Superior temporal gyrus (tissue), 1 donor: Measurements from ENCODE around the gene ANO1.
A peak's percentile ranks its signal among the peaks of the same experiment; 100 is the strongest.

Experiments
- DNase-seq: peaks from one replicate; pipeline ENCODE4 v3.0.0-alpha.2; 2016; ENCODE audit errors: extremely low spot score

The ANO1 gene

DNA sequence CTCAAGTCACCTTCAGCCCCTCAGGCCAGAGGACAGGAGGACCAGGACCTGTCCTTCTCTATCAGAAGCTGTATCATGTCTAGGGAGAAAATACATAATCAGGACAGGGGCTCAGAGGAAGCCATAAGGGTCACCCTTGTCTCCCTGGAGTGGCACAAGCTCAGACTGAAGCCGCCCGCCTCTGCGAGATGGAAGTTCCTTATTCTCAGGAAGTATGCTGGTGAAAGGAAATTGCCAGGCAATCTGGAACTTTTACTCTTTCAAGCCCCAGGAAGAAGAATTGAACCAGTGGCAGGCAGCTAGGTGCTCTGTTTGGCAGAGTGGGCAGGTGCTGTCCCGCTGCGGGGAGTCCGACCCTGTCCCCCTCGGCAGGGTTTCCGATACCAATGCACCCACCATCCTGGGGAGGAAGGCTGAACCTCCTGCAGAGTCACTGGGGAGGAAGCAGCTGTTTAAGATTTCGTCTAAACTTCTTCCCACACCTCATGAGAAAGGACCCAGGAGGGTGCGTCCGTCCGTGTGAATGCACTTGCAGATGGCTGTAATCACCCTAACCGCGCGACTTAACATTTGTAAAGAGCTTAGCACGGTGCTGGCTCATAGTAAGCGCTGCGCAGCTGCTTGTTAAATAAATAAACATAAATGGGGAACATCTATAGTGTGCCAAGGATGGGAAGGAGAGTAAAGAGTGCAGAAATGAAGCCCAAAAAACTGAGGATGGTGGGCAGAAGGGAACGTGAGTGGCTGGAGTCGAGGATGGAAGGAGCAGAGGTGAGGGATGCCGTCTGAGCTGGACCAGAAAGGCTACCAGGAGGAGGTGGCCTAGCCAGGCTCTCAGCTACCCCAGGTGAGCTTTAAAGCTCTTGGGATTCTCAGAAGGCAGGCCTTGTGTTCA is 5.0 kb upstream of the ANO1 start:
- no peak for DNase-seq

DNA sequence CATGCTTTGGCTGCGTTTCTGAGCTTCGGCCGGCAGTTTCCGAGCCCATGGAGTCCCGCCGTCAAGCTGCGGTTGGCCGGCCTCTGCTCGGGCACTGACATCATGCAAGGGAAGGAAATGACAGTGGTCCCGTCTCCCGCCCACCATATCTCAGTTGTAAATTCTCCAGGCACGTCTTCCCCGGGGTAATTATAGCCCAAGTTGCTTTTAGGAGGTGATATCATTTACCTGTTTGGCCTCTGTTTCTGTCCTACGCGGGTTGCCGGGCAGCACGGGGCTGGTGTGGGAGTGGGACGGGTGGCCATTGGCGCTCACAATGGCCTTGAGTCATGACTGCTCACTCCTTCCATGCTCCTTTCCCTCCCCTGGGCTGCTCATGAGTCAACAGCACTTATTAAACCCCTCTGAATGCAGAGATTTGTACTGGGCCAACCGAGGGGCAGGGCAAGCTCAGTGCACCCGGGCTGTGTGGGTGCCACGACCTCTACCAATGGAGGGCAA is 4.2 kb upstream of the ANO1 start:
- no peak for DNase-seq

DNA sequence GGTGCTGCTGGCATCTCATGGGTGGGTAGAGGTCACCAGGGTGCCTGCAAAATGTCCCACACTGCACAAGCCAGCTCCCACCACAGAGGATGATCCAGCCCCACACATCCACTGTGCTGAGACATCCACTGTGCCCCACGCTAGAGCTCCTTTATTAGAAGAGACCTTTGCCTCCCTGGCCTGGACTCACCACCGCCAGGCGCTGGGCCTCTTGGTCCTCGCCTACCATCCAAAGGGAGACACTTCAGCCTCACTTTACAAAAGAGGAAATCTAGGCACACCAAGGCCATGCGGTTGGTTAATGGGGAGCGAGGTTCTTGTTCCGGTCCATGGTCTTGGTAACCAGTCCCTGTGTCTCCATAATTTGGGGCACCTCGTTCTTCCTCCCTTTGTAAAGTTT is 3.4 kb upstream of the ANO1 start:
- no peak for DNase-seq

DNA sequence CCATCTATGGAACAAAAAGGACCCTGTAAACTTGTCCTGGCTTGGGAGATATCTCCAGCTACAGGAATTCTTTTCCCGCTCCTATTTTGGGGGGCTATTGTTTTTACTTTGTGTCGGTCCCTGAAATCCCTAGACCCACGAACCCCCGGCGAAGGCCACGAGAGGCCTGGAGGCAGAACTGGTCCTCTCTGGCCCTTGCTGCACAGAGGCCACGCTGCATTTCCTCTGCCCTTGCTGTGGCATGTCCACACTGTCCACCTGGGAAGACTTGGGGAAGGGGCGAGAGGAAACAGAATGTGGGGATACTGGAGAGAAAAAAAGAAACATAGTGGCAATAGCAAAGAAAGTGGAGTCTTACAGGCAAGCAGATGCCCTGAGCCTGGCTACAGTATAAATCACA is 2.3 kb upstream of the ANO1 start:
- no peak for DNase-seq

DNA sequence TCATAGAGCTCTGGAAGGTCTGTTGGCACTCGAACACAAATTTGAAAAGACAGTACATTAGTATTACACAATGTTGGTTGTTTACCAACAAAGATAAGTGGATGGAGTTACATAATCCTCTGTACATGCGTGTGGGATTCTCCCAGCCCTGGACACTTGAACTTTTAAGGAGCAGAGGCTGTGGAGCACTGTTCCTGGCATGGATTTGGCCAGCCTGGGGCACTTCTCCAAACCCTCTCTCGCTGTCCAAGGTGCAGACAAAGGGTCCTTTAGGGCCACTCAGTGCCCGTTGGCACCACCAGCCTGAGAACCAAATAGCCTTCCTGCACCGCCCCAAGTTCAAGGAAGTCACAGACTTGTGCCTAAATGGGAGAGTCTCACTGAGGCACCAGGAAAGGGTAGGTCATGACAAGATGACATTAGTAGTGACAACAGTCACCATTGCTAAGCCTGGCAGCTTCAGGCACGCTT is 1.6 kb upstream of the ANO1 start:
- DNase-seq = no peak

DNA sequence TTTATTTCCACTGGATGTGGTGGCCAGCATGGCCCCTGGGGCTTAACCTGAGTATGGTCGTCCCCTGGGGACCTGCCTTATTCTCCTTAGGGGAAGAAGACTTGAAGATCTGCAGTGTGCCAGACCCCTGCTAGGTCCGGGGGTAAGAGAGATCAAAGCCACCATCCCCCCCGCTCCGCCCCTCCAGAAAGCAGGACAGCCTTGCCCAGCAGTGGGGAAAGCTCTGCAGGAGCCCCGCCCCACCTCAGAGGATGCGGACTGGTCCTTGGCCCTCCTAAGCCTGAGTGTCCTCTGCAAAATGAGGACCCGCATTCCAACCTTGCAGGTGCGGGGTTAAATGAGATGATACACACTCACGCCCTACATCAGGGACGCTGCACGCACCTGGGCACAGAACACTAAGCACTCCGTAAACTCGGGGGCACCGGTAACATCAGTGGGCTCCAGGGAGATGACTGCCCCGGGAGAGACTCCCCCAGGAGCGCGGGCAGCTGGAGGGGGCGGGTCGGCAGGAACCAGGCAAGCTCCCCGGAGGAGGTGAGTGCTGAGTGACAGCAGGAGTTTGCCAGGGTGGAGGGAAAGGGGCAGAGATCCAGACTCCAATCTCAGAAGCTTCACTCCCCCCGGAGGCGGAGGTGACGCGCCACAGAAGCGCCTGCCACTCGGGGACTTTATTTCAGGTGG is 564 bp upstream of the ANO1 start:
- DNase-seq = no peak

DNA sequence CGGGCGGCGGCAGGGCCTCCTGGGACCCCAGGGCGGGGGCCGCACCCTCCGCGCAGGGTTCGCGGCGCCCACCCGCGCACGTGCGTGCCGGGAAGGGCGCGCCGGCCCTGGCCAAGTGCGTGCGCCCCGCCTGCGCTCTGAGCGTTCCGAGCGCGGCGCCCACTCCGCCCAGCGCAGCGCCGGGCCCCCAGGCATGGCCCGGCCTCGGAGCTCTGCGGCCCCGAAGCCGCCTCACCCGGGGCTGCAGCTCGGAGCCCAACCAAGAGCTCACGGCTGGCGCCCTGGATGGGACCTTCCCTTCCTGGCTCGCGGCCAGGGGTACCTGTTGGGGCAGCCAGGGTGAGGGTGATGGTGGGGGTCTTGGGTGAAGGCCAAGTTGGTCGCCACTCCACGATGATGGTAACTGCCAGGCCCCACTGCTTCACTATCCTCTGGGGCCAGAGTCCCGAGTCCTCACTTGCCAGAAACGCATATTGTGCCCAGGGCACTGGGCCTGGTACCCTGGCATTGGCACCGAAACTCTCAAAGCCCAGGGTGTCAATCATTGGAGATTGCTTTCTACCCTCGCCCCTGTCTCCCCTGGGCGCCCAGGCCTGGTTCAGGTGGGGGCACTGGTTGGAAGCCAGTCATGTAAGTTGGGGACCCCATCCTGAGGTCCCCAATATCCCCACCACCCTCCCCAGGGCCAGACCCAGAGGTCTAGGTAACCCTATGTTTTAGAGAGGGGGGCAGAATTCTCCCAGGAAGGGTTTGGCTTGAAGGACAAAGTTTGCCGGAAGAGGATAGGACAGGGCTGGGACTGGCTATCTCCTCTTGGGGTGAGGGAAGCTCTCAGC is 882 bp downstream of the ANO1 start:
- DNase-seq = no peak

DNA sequence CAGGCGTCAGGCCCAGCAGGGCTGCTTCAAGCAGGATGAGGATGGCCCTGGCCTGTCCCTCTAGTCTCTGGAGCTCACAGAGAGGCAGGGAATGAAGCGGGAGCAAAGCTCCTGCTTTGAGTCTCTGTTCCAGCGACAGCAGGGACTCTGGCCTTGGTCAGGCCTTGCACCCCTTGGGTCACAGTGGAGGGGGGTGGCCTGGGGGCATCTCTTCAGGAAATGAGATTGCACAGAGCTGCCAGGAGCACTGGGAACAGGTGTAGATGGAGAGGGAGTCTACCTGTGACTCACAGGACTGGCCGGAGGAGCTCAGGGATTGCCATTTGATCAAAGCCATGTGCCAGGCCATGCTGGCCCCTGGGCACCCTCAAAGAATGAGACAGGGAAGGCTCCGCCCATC is 1.6 kb downstream of the ANO1 start:
- DNase-seq = no peak

DNA sequence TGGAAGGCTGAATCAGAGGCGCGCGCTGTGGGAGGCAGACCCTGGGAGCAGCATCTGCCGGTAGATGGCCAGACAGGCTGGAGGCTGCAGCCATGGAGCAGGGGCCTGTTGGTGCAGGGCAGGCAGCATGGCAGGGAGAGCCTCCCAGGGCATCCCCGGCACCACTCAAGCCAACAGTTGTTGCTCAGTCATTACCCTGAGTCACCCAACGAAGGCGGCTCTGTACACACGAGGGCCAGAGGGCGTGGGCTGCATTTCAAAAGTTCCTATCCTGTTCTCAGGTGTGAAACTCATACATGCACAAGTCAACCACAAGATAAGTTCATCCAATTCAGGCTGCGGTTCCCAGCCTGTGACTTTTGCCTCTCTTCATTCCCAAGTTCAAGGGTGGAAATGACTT is 2.6 kb downstream of the ANO1 start:
- no peak for DNase-seq

DNA sequence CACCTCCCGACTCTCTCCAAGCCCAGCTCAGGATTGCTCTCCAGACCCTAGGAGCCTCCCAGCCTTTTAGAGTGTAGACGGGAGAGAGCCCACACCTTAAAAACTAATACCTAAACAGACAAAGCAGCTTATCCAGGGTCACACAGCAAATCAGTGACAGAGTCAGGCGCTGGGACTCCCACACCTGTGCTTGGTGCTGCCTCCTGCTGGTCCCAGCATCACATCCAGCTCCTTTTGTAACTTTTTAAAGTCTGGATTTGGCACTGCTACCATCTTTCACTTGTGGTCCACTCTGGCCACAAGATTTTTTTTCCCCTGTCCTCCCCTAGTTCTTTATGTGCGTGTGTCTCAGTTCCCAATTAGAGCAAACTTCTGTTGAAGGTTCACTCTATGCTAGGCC is 4.7 kb downstream of the ANO1 start:
- DNase-seq = no peak

DNA sequence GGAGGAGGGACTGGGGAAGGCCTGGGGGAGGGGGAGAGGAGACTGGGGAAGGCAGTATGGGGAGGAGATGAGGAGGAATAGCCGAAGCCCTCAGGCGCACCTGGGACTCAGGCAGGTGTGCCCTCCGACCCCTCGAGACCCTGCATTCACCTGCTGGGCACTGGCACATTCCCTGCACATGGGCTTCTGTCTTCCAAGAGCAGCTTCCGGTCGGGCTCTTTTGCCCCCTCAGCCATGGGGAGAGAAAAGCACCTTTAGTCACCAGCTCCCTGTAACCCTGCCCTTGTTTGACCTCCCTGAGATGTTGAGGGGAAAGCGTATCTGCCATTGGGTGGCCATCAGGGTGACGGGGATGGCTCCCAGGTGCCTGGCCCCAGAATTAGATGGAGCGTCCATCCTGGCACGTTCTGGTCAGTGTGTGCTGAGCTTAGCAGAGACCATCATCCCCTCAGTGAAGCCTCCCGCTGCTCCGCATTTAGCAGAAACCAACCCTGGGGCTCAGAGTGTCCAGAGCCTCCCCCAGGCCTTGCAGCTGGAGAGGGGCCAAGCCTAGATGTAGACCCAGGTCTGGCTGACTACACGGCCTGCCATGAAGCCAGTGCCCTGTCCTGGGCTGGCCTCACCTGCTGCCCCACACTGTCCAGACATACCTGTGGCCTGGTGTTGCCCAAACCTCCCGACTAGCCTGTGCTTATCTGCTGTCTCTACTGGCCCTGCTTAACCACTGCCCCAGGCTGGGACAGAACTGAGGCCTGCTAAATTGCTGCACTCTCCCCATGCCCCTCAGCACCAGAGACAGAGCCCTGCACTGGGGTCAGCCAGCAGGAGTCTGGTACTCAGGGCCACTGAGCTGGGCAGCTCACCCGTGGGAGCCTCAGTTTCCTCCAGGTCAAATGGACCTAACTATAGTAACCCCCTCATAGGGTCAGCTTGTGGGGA is 6.2 kb downstream of the ANO1 start:
- DNase-seq = no peak

DNA sequence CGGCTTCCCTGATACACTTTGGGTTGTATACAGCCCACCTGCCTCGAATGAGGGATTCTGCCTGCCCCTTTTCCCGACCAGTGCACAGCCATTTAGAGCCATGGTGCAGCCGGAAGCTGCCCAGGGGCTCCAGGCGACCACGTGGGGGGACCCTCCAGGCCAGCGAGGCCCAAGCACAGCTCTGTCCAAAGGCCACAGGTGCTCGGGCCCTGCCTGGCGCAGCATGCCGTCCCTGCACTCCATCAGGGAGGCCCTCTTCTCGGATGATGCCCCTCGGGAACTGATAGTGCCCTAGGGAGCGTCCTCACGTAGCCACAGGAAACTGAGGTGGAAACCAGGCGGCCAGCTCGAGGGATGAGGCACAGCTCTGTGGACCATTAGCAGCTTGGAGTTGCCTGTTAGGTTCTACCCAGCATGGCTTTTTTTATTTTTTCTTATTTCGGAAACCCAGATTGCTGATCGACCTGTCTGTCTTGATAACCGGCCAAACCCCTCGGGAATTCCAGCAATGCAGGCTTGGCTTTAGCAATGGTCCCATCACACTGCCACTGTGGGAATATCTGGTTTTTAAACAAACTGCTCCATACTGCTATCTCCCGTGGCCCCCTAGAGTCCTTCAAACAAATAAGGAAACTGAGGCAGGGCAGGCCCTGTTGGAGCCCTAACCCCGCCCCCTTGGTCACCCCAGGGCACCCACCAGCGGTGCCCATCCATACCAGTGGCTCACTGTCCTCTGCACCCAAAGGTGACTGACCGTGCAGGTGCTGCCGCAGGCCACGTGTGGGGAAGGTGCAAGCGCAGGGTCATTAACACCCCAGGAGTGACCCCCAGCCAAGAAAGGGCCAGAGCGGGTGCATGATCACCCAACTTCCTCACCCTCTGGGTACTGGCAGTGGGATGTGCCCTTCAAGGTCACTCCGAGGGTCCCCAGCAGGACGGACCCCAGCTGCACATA is 8.0 kb downstream of the ANO1 start:
- DNase-seq = no peak

DNA sequence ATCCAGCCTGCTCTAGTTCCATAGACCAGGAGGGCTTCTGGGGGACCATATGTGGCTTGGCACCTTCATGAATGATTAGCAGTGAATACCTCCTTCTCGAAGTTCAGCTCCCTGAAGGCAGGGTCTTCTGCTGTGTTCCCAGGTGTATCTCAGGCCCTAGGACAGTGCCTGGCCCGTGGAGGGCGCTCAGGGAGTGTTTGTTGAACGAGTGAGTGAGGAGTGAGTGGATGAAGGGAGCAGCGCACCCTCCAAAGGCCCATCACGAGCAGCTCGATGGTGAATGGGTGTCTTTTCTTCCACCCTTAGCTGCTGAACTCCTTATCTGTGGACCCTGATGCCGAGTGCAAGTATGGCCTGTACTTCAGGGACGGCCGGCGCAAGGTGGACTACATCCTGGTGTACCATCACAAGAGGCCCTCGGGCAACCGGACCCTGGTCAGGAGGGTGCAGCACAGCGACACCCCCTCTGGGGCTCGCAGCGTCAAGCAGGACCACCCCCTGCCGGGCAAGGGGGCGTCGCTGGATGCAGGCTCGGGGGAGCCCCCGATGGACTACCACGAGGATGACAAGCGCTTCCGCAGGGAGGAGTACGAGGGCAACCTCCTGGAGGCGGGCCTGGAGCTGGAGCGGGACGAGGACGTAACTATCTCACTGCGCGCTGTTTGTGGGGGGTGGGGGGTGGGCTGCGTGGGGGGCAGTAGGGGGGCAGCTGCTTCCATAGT is 9.5 kb downstream of the ANO1 start:
- no peak for DNase-seq

DNA sequence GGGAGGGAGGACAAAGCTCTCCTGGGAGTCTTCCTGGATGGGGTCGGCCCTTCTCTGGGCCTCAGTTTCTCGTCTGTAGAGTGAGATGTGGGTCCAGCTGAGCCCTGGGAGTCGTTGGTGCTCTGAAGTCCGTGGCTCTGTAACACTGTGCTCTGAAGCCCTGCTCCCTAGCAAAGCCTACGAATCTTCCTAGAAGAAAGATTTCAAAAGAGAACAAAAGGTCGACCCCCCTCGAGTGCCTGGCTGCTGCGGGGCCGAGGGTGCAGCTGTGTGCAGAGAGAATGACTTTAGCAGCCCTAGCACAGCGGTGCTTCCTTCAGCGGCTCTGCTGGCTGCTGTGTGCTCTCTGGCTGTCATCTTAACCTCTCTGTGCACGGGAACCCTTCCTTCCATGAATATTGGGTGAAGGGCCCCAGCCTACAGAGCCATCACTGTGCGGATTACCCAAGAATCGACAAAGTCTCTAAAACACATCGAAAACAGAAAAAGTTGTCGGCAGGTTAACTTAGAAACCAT is 10.7 kb downstream of the ANO1 start:
- no peak for DNase-seq

DNA sequence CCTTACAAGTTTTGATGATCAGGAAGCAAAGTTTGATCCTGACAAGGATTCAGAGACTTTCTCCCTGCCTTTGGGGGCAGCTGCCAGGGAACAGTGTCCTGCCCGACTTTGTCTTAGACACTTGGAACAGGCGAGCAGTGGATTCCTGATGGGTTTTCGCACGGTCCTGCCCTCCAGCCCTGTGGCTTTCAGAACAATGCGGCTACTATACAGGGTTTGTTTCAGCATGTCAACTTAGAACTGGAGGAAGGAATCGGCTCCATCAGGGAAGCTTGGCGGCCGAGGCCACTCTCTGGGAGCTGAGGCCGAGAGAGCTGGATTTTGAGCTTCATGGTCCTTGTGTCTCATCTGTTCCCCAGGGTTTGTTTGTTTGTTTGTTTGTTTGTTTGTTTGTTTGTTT is 11.5 kb downstream of the ANO1 start:
- DNase-seq = no peak

DNA sequence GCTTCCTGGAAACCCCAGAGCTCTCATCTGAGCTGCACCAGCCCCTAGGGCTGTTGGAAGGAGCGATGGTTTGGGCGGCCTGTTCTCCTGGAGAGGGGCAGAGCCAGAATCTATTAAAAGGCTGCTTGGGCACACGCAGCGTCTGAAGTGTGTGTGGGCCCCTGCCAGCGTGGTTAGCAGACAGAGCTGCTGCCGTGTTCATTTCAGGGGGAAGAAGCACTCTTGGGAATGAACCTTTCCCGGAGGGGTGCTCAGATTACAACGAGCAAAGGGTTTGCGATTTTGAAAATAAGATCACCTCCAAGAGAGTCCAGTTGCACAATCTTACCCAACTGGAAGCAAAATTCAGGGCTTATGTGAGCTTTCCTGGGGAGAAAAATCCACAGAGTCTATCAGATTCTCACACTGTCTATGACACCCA is 12.9 kb downstream of the ANO1 start:
- DNase-seq = peak; percentile 12

DNA sequence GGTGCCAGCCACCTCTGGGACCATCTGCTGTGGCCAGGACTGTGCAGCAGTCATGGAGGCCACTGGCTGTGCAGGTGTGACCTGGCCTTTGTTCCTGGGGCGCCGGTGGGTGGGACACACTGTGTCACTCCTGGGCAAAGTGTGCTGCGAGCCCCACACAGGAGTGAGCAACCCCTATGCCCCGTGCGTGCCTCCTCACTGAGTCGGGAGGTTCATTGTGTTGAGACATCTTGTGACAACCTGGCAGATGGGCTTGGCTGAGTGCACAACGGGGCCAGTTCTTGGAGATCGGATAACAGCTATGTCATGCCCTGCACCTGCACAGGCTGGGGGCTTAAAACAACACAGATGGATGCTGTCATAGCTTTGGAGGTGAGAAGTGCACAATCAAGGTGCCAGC is 13.5 kb downstream of the ANO1 start:
- DNase-seq = no peak

DNA sequence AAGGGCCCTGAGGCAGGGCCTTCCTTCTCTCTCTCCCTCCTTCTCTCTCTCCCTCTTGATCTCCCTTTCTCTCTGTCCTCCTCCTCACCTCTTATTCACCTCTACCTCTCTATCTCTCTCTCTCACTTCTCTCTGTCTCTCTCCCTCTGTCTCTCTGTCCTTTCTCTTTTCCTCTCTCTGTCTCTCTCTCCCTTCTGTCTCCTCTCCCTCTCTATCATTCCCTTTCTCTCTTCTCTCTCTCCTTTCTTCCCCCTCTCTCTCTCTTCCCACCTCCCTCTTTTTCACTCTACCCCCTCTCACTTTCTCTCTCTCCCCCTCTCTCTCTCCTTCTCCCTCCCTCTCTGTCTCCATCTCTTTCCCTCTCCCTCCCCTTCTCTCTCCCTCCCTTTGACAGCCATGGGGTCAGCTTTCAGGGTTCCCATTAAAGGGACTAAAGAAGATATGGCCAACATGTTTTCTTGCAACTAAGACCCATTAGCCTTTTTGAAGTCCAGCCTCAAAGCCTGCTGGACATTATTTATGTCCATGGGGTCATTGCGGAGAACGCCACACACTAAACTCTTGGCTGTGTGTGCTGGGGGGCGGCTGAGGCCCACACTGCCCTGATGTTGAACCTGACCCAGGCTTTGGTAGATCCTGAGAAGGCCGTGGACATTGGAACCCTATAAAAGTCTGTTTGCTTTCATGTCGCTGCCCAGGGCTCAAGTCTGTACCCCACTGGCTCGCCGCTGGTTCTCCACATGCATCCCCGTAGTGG is 15.0 kb downstream of the ANO1 start:
- DNase-seq = no peak
